OCI-LY7 (cell line): ENCODE measurements around the gene ACTR2. TPM values are rescaled to one million over a fixed set of nuclear protein-coding genes. Genes with fewer than 3 reads are reported as not detected.

Experiments used
- BruUV-seq: library from RNA; stranded (reverse); fragments of 400-500 nt; replicated peaks from 2 replicates; lab custom pipeline; 2021; lab: Mats Ljungman, UMichigan
- CTCF ChIA-PET: fragments of 300-600 bp; sonication (Branson Sonifier 250); formaldehyde crosslinking; loops from one replicate; lab custom pipeline; 2022; ENCODE audit warnings: antibody characterized with exemption; ENCODE audit not compliant: unreplicated experiment; lab: Charles Lee
- POLR2A ChIA-PET: fragments of 300-600 bp; sonication (Branson Sonifier 250); formaldehyde crosslinking; loops from one replicate; lab custom pipeline; 2022; ENCODE audit warnings: antibody characterized with exemption; lab: Charles Lee
- DNase-seq: peaks from one replicate; pipeline ENCODE4 v3.0.0-alpha.2; 2015; ENCODE audit warnings: low spot score
- H2AFZ ChIP-seq: fragments of 200-600 bp; sonication (generic), shearing (Covaris generic); 2 replicates; pipeline ENCODE4 v1.6.1; 2014; ENCODE audit warnings: mild to moderate bottlenecking, antibody characterized with exemption, low read length, moderate library complexity
- H3K27ac ChIP-seq: fragments of 200-600 bp; sonication (generic); 2 replicates; pipeline ENCODE4 v1.5.1; 2014; ENCODE audit warnings: mixed run types, low read depth, mild to moderate bottlenecking, moderate library complexity, low read length, inconsistent platforms; ENCODE audit not compliant: poor library complexity, severe bottlenecking
- H3K36me3 ChIP-seq: fragments of 200-600 bp; sonication (generic); 2 replicates; pipeline ENCODE4 v1.6.1; 2014; ENCODE audit warnings: mild to moderate bottlenecking, antibody characterized with exemption, low read length, moderate library complexity, mixed read lengths; ENCODE audit not compliant: insufficient read depth
- H3K4me1 ChIP-seq: fragments of 200-600 bp; sonication (generic); 2 replicates; pipeline ENCODE4 v1.5.1; 2014; ENCODE audit warnings: mild to moderate bottlenecking, low read length; ENCODE audit not compliant: insufficient read depth, poor library complexity, severe bottlenecking
- H3K4me2 ChIP-seq: fragments of 200-600 bp; sonication (generic); 2 replicates; pipeline ENCODE4 v1.6.1; 2014; ENCODE audit warnings: mild to moderate bottlenecking, low read length
- H3K4me3 ChIP-seq: fragments of 200-600 bp; sonication (generic); 2 replicates; pipeline ENCODE4 v1.5.1; 2014; ENCODE audit warnings: mild to moderate bottlenecking, low read depth, low read length; ENCODE audit not compliant: poor library complexity, severe bottlenecking
- H3K79me2 ChIP-seq: fragments of 200-600 bp; sonication (generic); 2 replicates; pipeline ENCODE4 v1.6.1; 2016; ENCODE audit warnings: low read depth, mild to moderate bottlenecking, low read length, moderate library complexity, mixed read lengths; ENCODE audit not compliant: insufficient read depth
- H3K9me2 ChIP-seq: fragments of 200-600 bp; sonication (generic); 2 replicates; pipeline ENCODE4 v1.6.1; 2016; ENCODE audit warnings: mild to moderate bottlenecking, low read length, mixed read lengths; ENCODE audit not compliant: insufficient read depth
- H3K9me3 ChIP-seq: fragments of 200-600 bp; sonication (generic); 2 replicates; pipeline ENCODE4 v1.6.1; 2014; ENCODE audit warnings: mild to moderate bottlenecking, mixed run types, low read length, mixed read lengths
- H4K20me1 ChIP-seq: fragments of 200-600 bp; sonication (generic); 2 replicates; pipeline ENCODE4 v1.6.1; 2014; ENCODE audit warnings: mild to moderate bottlenecking, antibody characterized with exemption, low read length, moderate library complexity, mixed read lengths; ENCODE audit not compliant: insufficient read depth
- EZH2phosphoT487 ChIP-seq: fragments of 200-600 bp; sonication (generic); IDR thresholded peaks from 2 replicates; pipeline ENCODE4 v1.6.1; 2018; ENCODE audit warnings: low read depth, borderline replicate concordance, mild to moderate bottlenecking, mixed run types, antibody characterized with exemption, low read length, moderate library complexity, mixed read lengths
- intact Hi-C: fragments of 100-400 bp; cut with micrococcal nuclease; formaldehyde crosslinking; loops from one replicate; pipeline ENCODE4 v1.10.0; 2022; ENCODE audit not compliant: unreplicated experiment
- total RNA-seq, 2 experiments: library from RNA; depleted of rRNA in 1 of 2; stranded (reverse); fragments of >200 nt in 1 of 2; shearing (Covaris generic) in 1 of 2; gene quantifications; 2 replicates each; pipeline ENCODE4 v1.2.3, GENCODE V29; 2014 to 2022
- TF ChIP-seq, protein P1 (sequence below): fragments of 200-600 bp; sonication (generic); conservative IDR thresholded peaks from 2 replicates; pipeline ENCODE4 v1.5.1; 2014; ENCODE audit warnings: mild to moderate bottlenecking, antibody characterized with exemption, low read length, moderate library complexity, mixed read lengths

Gene ACTR2
- total RNA-seq, 2 experiments from 2014 or later = 69.0 to 412 TPM

DNA sequence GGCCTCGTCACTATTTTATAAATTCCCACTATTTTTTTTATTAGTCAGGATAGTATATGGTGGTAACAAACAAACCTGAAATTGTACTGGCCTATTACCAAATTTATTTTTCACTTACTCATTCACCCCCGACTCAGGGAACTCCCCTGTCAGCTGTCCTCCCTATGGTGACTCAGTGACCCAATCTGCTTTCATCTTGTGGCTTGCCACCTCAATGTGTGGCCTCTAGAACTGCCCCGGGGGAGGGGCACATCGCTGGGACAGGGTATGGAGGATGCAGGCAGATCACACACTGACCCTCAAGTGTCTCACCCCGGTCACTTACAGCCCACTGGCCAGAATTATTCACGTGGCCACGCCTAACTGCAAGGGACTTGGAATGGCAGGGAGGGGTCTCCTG is 71.6 kb downstream of the ACTR2 start:
- TF ChIP-seq, protein P1, sequence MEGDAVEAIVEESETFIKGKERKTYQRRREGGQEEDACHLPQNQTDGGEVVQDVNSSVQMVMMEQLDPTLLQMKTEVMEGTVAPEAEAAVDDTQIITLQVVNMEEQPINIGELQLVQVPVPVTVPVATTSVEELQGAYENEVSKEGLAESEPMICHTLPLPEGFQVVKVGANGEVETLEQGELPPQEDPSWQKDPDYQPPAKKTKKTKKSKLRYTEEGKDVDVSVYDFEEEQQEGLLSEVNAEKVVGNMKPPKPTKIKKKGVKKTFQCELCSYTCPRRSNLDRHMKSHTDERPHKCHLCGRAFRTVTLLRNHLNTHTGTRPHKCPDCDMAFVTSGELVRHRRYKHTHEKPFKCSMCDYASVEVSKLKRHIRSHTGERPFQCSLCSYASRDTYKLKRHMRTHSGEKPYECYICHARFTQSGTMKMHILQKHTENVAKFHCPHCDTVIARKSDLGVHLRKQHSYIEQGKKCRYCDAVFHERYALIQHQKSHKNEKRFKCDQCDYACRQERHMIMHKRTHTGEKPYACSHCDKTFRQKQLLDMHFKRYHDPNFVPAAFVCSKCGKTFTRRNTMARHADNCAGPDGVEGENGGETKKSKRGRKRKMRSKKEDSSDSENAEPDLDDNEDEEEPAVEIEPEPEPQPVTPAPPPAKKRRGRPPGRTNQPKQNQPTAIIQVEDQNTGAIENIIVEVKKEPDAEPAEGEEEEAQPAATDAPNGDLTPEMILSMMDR = no peak
- no peak for TF ChIP-seq EZH2phosphoT487
- Histone ChIP-seq H3K79me2 (no peaks in the 10 kb centered on the region), H3K4me3 (no peak overlapping the region), H3K36me3 (no peaks in the 10 kb centered on the region), H4K20me1 (no peaks in the 10 kb centered on the region), H3K9me2 (no peaks in the 10 kb centered on the region), H3K4me1 (peaks cover 50% of the 10 kb centered on the region), H3K4me2 (no peak overlapping the region), H2AFZ (no peak overlapping the region), H3K9me3 (no peaks in the 10 kb centered on the region), H3K27ac (no peak overlapping the region)
- DNase-seq = no peak
- intact Hi-C loops = no loop called here
- POLR2A ChIA-PET = interaction anchor here (0.9 to 1.6 kb wide), 4 partner anchors 21 to 103 kb away, joined by 3 to 5 read pairs (median 3); no protein-coding TSS in a partner anchor
- no TSS peak for BruUV-seq
- CTCF ChIA-PET = no interaction called here

GRCh38 chr2:65300134-65300760 is 72.6 kb downstream of the ACTR2 start:
- DNase-seq = no peak
- Histone ChIP-seq H3K4me2 (peak overlapping the region; percentile 79), H3K36me3 (no peaks in the 10 kb centered on the region), H3K9me2 (no peaks in the 10 kb centered on the region), H4K20me1 (no peaks in the 10 kb centered on the region), H3K27ac (peak overlapping the region; percentile 86), H3K9me3 (no peaks in the 10 kb centered on the region), H3K79me2 (no peaks in the 10 kb centered on the region), H3K4me1 (peaks cover 50% of the 10 kb centered on the region), H3K4me3 (peak overlapping the region; percentile 44), H2AFZ (peak overlapping the region; percentile 13; the same call in 1 of the 2 replicates)
- intact Hi-C loops = loop anchor here (2.0 to 5.0 kb wide), 3 partner anchors 51 to 252 kb away; no protein-coding TSS in a partner anchor
- ChIA-PET CTCF (interaction anchor here (1.0 kb wide), 1 partner anchor 60 kb away, joined by 4 read pairs; no protein-coding TSS in a partner anchor), POLR2A (interaction anchor here (0.7 to 1.7 kb wide), 9 partner anchors 22 to 242 kb away, joined by 3 to 8 read pairs (median 4); no protein-coding TSS in a partner anchor)
- TF ChIP-seq, protein P1 = no peak
- TF ChIP-seq EZH2phosphoT487 = no peak
- BruUV-seq = no TSS peak
